Measurements from ENCODE around the gene SLC6A11. TPM values are rescaled to one million over a fixed set of nuclear protein-coding genes. Genes with fewer than 3 reads are reported as not detected.

The SLC6A11 gene
- total RNA-seq, 1 donor from 2014 or later: 0.19 TPM

DNA sequence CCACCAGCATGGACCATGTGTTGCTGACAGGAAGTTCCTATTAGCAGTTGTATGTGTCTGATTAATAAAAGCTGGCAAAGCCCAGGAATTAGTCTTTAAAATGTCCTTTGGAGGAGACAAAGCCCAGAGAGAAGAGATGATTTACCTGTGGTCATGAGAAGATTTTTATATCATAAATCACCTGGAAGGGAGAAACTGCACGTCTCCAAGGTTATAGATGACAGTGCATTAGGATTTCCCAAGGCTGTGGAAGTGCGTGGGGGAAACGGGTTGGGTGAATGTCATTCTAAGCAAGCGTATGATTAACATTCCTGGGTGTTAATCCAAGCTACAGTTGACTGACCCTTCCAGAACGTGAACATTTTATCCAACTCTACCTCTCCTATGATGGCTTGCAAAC is 76.6 kb downstream of the SLC6A11 start:
- TF ChIP-seq, protein P1, sequence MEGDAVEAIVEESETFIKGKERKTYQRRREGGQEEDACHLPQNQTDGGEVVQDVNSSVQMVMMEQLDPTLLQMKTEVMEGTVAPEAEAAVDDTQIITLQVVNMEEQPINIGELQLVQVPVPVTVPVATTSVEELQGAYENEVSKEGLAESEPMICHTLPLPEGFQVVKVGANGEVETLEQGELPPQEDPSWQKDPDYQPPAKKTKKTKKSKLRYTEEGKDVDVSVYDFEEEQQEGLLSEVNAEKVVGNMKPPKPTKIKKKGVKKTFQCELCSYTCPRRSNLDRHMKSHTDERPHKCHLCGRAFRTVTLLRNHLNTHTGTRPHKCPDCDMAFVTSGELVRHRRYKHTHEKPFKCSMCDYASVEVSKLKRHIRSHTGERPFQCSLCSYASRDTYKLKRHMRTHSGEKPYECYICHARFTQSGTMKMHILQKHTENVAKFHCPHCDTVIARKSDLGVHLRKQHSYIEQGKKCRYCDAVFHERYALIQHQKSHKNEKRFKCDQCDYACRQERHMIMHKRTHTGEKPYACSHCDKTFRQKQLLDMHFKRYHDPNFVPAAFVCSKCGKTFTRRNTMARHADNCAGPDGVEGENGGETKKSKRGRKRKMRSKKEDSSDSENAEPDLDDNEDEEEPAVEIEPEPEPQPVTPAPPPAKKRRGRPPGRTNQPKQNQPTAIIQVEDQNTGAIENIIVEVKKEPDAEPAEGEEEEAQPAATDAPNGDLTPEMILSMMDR (IDR thresholded peaks at IDR 0.05; ENCODE audit: unreplicated experiment): no peak
- DNase-seq (ENCODE audit: low spot score, unreplicated experiment): no peak
- Mint-ChIP-seq H3K9me3 (ENCODE audit: low read depth) (peaks cover 7% of the 10 kb centered on the region), H3K27me3 (peaks cover 29% of the 10 kb centered on the region), H3K4me3 (ENCODE audit: low read depth) (no peak overlapping the region), H3K27ac (no peak overlapping the region), H3K36me3 (ENCODE audit: insufficient read depth) (no peaks in the 10 kb centered on the region), H3K4me1 (ENCODE audit: low read depth) (no peaks in the 10 kb centered on the region)

DNA sequence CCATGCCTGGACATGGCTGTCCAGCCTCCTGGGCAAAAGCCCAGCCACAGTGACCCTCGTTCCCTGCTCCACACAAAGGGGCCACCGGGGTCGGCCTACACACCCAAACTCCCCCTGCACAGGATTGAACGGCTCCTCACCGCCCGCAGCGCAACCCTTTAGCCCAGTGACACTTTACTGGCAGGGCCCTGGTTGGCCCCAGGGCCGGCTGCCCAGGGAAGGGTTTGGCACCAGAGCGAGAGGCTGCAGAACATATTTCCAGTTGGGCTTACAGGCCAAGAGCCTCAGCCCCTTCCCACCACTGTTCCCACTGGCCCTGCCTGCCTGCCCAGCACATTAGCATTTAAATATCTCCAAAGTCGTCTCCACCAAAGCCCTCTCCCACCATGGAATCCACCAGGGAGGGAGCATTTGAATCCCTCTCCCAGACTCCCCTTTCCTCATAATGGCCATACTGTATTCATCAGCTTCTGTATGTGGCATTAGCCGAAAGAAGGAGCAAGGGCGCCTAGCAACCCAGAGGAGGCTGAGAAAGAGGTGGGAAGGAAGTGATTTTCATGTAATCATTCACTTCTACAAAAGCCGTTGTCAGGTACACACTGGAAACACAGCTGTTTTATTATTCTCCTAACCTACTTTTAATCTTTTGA is 85.4 kb downstream of the SLC6A11 start:
- TF ChIP-seq, protein P1 (IDR thresholded peaks at IDR 0.05; ENCODE audit: unreplicated experiment): no peak

DNA sequence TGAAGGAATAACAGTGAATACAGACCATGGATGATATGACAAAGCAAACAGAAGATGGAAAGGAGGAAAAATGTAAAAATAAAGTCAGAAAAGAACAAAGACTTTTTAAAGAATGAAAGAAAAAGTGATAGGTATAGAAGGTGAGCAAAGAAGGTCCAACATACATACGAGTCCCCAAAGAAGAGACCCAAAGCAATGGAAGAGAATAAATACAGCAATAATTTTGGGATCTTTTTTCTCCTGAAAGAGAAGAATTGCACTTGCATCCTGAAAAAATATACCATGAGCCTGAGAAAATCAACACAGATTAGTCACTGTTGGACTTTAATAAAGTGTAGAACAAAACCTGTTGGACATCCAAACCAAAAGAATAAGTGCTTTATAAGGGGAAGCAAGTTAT is 91.2 kb downstream of the SLC6A11 start:
- TF ChIP-seq, protein P1 (IDR thresholded peaks at IDR 0.05; ENCODE audit: unreplicated experiment): no peak
- no peak overlapping the region for H3K27ac Mint-ChIP-seq
- H3K4me1 Mint-ChIP-seq (ENCODE audit: low read depth): no peaks in the 10 kb centered on the region
- H3K36me3 Mint-ChIP-seq (ENCODE audit: insufficient read depth): no peaks in the 10 kb centered on the region
- H3K9me3 Mint-ChIP-seq (ENCODE audit: low read depth): peaks cover 25% of the 10 kb centered on the region
- H3K27me3 Mint-ChIP-seq: peaks cover 14% of the 10 kb centered on the region
- no peak for DNase-seq (ENCODE audit: low spot score, unreplicated experiment)
- H3K4me3 Mint-ChIP-seq (ENCODE audit: low read depth): no peak overlapping the region

More for the DNA sequence above, 85.4 kb downstream of the SLC6A11 start:
- Mint-ChIP-seq H3K27me3 (peaks cover 9% of the 10 kb centered on the region), H3K27ac (no peak overlapping the region), H3K36me3 (ENCODE audit: insufficient read depth) (no peaks in the 10 kb centered on the region), H3K4me1 (ENCODE audit: low read depth) (no peaks in the 10 kb centered on the region), H3K4me3 (ENCODE audit: low read depth) (no peak overlapping the region), H3K9me3 (ENCODE audit: low read depth) (peaks cover 7% of the 10 kb centered on the region)
- no peak for DNase-seq (ENCODE audit: low spot score, unreplicated experiment)

DNA sequence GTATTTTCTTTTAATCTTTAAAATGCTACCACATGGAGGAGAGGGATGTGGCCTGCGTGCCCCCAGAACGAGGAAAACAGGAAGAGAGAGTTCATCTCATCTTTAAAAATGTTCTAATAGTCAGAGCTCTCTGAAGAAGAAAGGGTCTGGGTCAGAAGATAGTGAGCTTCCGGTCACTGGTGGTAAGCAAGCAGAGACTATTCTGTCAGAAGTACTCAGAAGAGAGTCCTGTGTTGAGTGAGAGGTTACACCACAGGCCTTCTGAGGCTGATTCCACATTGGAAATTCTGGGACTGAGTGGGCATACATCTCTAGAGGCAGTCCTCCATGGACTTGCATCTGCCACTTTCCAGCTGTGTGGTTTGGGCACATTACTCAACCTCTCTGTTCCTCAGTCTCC is 94.3 kb downstream of the SLC6A11 start:
- no peak for DNase-seq (ENCODE audit: low spot score, unreplicated experiment)
- Mint-ChIP-seq H3K4me3 (ENCODE audit: low read depth) (no peak overlapping the region), H3K27ac (no peak overlapping the region), H3K27me3 (peaks cover 26% of the 10 kb centered on the region), H3K9me3 (ENCODE audit: low read depth) (peaks cover 25% of the 10 kb centered on the region), H3K36me3 (ENCODE audit: insufficient read depth) (no peaks in the 10 kb centered on the region), H3K4me1 (ENCODE audit: low read depth) (no peaks in the 10 kb centered on the region)
- TF ChIP-seq, protein P1 (IDR thresholded peaks at IDR 0.05; ENCODE audit: unreplicated experiment): no peak

DNA sequence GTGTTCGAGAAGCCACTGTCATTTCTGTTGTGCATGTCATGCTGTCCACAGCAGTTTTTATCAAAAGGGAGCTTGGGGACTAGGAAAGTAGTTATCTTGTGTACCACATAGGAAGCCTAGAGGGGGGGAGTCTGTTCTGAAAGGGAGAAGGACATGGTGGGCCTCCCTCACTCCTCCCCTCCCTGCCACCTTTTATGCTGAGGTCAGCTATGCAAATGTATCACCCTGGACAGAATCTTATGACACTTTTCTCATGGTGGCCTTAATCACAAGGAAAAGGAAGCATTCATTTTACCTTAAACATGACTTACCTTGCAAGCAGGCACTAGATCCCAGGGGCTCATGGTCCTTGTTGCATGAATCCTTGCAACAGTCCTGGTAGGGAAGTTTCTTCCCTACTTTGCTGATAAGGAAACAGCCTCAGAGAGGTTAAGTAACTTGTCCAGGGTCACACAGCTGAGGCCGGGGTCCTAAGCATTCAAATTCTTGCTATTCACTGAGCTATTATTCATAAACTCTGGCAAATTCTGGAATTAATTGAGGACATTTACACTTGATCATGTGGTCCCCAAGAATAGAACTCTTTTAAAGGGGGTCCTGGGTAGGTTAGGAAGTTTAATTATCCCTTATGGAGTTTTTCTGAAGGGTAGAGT is 95.4 kb downstream of the SLC6A11 start:
- no peaks in the 10 kb centered on the region for H3K4me1 Mint-ChIP-seq (ENCODE audit: low read depth)
- no peak for DNase-seq (ENCODE audit: low spot score, unreplicated experiment)
- H3K4me3 Mint-ChIP-seq (ENCODE audit: low read depth): no peak overlapping the region
- TF ChIP-seq, protein P1 (IDR thresholded peaks at IDR 0.05; ENCODE audit: unreplicated experiment): no peak
- peaks cover 18% of the 10 kb centered on the region for H3K9me3 Mint-ChIP-seq (ENCODE audit: low read depth)
- H3K36me3 Mint-ChIP-seq (ENCODE audit: insufficient read depth): no peaks in the 10 kb centered on the region
- H3K27me3 Mint-ChIP-seq: peaks cover 33% of the 10 kb centered on the region
- no peak overlapping the region for H3K27ac Mint-ChIP-seq
